LNCaP clone FGC (cell line): ENCODE measurements around the gene ADGRL3.

Experiments used
- DNase-seq: peaks from one replicate; pipeline ENCODE4 v3.0.0-alpha.2; 2011; ENCODE audit warnings: low read depth
- H3K4me3 ChIP-seq: 2 replicates; pipeline ENCODE4 v1.5.1; 2011; ENCODE audit warnings: mild to moderate bottlenecking, low read depth, low read length, control low read depth
- CTCF ChIP-seq: IDR thresholded peaks from 2 replicates; pipeline ENCODE4 v1.5.1; 2012; ENCODE audit warnings: mild to moderate bottlenecking; ENCODE audit not compliant: control insufficient read depth, insufficient read depth; ENCODE audit errors: extremely low read depth

Gene ADGRL3

GRCh38 chr4:61853041-61853440 lies 652.9 kb downstream of the ADGRL3 start:
- DNase-seq = no peak
- no peak overlapping the region for H3K4me3 ChIP-seq
- no peak for TF ChIP-seq CTCF

- no peak overlapping the region for H3K4me3 ChIP-seq
- no peak for DNase-seq
- no peak for TF ChIP-seq CTCF
Measured at GRCh38 chr4:61860376-61860775, 660.2 kb downstream of the ADGRL3 start.

- TF ChIP-seq CTCF = no peak
Measured at GRCh38 chr4:61864286-61864685, 664.2 kb downstream of the ADGRL3 start.

GRCh38 chr4:61866378-61867030 lies 666.4 kb downstream of the ADGRL3 start:
- no peak for TF ChIP-seq CTCF
- H3K4me3 ChIP-seq = no peak overlapping the region
- no peak for DNase-seq

More at GRCh38 chr4:61864286-61864685, 664.2 kb downstream of the ADGRL3 start:
- H3K4me3 ChIP-seq = no peak overlapping the region
- no peak for DNase-seq

- TF ChIP-seq CTCF = no peak
- DNase-seq = no peak
- H3K4me3 ChIP-seq = no peak overlapping the region
Measured at GRCh38 chr4:61872983-61873382, 672.9 kb downstream of the ADGRL3 start.

- DNase-seq = no peak
- H3K4me3 ChIP-seq = no peak overlapping the region
- TF ChIP-seq CTCF = no peak
Measured at GRCh38 chr4:61877266-61877665, 677.1 kb downstream of the ADGRL3 start.

- no peak for DNase-seq
- TF ChIP-seq CTCF = no peak
- no peak overlapping the region for H3K4me3 ChIP-seq
Measured at GRCh38 chr4:61877893-61878292, 677.8 kb downstream of the ADGRL3 start.
